Measurements from ENCODE around the gene GAS7. TPM values are rescaled to one million over a fixed set of nuclear protein-coding genes. Genes with fewer than 3 reads are reported as not detected.

GAS7 gene
- total RNA-seq (2014; rRNA removed; shearing (Covaris generic)), result 0.02 TPM in 1 of 2 replicates, not detected in the other

GRCh38 chr17:10198509-10199249 is at the start of gene GAS7:
Gene GAS7 (minus strand): TSS chr17:10198606.
- DNase-seq (ENCODE audit: low read depth), result no peak

GRCh38 chr17:10247810-10248209 is 49.4 kb upstream of the GAS7 start:
- no peak for DNase-seq (ENCODE audit: low read depth)

GRCh38 chr17:10243883-10244844 is 45.8 kb upstream of the GAS7 start:
- peak; percentile 28 for DNase-seq (ENCODE audit: low read depth)

GRCh38 chr17:10241781-10242180 is 43.4 kb upstream of the GAS7 start:
- no peak for DNase-seq (ENCODE audit: low read depth)

- DNase-seq (ENCODE audit: low read depth), result no peak
Measured at GRCh38 chr17:10238661-10239060, 40.3 kb upstream of the GAS7 start.

- no peak for DNase-seq (ENCODE audit: low read depth)
Measured at GRCh38 chr17:10234033-10234432, 35.6 kb upstream of the GAS7 start.

GRCh38 chr17:10233161-10233560 is 34.8 kb upstream of the GAS7 start:
- DNase-seq (ENCODE audit: low read depth), result no peak

GRCh38 chr17:10229181-10229580 is 30.8 kb upstream of the GAS7 start:
- no peak for DNase-seq (ENCODE audit: low read depth)

- no peak for DNase-seq (ENCODE audit: low read depth)
Measured at GRCh38 chr17:10226930-10227695, 28.7 kb upstream of the GAS7 start.

- DNase-seq (ENCODE audit: low read depth), result no peak
Measured at GRCh38 chr17:10224582-10225195, 26.3 kb upstream of the GAS7 start.

- DNase-seq (ENCODE audit: low read depth), result no peak
Measured at GRCh38 chr17:10219193-10219592, 20.8 kb upstream of the GAS7 start.

- DNase-seq (ENCODE audit: low read depth), result no peak
Measured at GRCh38 chr17:10217916-10218315, 19.5 kb upstream of the GAS7 start.

GRCh38 chr17:10216213-10216938 is 18.0 kb upstream of the GAS7 start:
- no peak for DNase-seq (ENCODE audit: low read depth)

GRCh38 chr17:10215286-10215685 is 16.9 kb upstream of the GAS7 start:
- DNase-seq (ENCODE audit: low read depth), result no peak

GRCh38 chr17:10211666-10212065 is 13.3 kb upstream of the GAS7 start:
- no peak for DNase-seq (ENCODE audit: low read depth)

- DNase-seq (ENCODE audit: low read depth), result no peak
Measured at GRCh38 chr17:10210151-10210574, 11.8 kb upstream of the GAS7 start.

GRCh38 chr17:10208604-10209193 is 10.3 kb upstream of the GAS7 start:
- DNase-seq (ENCODE audit: low read depth), result no peak

- DNase-seq (ENCODE audit: low read depth), result no peak
Measured at GRCh38 chr17:10207153-10207552, 8.7 kb upstream of the GAS7 start.

GRCh38 chr17:10205549-10206185 is 7.3 kb upstream of the GAS7 start:
- DNase-seq (ENCODE audit: low read depth), result no peak

- no peak for DNase-seq (ENCODE audit: low read depth)
Measured at GRCh38 chr17:10201680-10202079, 3.3 kb upstream of the GAS7 start.
